NT2/D1 (cell line): ENCODE data around the gene TMPRSS13.

Source experiments
- YY1 ChIP-seq: IDR thresholded peaks from 2 replicates; pipeline ENCODE4 v1.6.1; 2011; ENCODE audit not compliant: insufficient read length, insufficient read depth
- ZNF274 ChIP-seq: IDR thresholded peaks from 2 replicates; pipeline ENCODE4 v1.6.1; 2011; ENCODE audit warnings: mild to moderate bottlenecking, low read depth, low read length

DNA sequence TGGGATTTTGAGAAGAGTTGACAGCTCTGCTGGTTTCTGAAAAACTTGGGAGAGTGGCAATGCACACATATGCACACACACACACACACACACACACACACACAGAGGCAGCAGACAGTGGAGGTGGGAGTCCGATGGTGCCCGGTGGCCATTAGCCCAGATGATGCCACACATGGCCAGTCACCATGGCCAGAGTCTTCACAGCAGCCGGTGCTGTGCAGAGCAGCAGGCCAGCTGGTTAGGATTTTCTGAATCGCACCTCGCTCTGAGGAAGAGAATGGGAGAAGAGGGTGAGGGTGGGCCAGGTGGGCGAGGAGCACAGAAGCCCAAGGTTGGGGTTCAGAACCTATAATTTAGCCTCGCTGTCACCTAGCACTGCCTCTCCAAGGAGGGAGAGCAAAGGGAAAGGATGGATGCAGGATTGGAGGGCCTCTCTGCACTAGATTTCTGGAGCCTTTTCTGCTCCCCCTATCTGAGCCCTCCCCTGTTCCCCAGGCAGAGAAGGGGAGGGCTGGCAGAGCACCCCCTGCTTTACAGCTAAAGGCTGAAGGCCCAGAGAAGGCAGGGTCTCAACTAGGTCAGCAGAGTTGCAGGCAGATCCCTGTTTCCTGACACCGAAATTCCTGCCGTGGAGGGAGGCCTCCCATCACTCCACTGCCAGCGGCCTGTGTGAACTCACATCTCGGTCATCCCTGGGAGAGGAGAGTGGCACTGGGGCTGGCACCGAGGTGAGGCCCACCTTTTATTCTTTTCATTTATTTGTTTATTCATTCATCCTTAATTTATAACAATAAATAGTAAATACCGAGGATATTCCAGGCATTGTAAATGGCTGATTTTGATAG is 27.0 kb downstream of the TMPRSS13 start:
- TF ChIP-seq ZNF274 (no peak), YY1 (no peak)
